Measurements from ENCODE around the gene GPER1. TPM values are rescaled to one million over a fixed set of nuclear protein-coding genes. Genes with fewer than 3 reads are reported as not detected.

GPER1 gene
- total RNA-seq, 1 experiment from 2014 or later: 4.9 TPM

DNA sequence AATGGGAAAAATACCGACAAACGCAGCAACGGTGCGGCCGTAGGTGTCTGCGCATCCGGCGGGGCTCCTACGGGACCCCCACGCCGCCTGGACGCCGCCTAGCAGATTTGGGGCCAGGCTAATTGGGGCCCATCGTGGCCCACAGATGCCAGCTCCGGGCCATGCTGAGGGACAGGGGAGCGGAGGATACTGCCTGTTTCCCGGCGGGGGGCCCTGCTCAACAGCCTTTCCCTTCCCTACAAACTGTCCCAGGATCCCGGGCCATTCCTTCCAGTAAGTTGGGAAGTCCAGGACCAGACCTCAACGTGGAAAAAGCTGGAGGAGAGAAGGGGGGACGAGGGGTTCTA is 21.7 kb upstream of the GPER1 start:
- H3K9me3 ChIP-seq (ENCODE audit: low read length): no peaks in the 10 kb centered on the region
- no peak overlapping the region for H3K27ac ChIP-seq (ENCODE audit: low read length)
- no peaks in the 10 kb centered on the region for H3K79me2 ChIP-seq (ENCODE audit: low read length)
- CTCF ChIA-PET: interaction anchor here (3.0 kb wide), 1 partner anchor 72 kb away, joined by 31 read pairs; no protein-coding TSS in a partner anchor
- BruUV-seq (replicated peaks): no TSS peak
- H3K27me3 ChIP-seq (ENCODE audit: low read length): no peaks in the 10 kb centered on the region
- no peaks in the 10 kb centered on the region for H3K4me1 ChIP-seq (ENCODE audit: insufficient read depth, low read length)
- no peak overlapping the region for H3K4me3 ChIP-seq (ENCODE audit: low read length)
- DNase-seq (no peak), ATAC-seq (peak; percentile 18; the same call in 1 of the 2 replicates)
- no peaks in the 10 kb centered on the region for H3K36me3 ChIP-seq (ENCODE audit: low read depth, low read length)
- H3K9ac ChIP-seq (ENCODE audit: low read length): no peak overlapping the region
- intact Hi-C loops (cut with micrococcal nuclease): no loop called here
- POLR2A ChIA-PET (ENCODE audit: unreplicated experiment): no interaction called here
- TF ChIP-seq EZH2 (IDR thresholded peaks at IDR 0.05; ENCODE audit: low read length, unreplicated experiment) (no peak), EZH2phosphoT487 (IDR thresholded peaks at IDR 0.05; ENCODE audit: borderline replicate concordance, low read length) (no peak)
- TF ChIP-seq, protein P1, sequence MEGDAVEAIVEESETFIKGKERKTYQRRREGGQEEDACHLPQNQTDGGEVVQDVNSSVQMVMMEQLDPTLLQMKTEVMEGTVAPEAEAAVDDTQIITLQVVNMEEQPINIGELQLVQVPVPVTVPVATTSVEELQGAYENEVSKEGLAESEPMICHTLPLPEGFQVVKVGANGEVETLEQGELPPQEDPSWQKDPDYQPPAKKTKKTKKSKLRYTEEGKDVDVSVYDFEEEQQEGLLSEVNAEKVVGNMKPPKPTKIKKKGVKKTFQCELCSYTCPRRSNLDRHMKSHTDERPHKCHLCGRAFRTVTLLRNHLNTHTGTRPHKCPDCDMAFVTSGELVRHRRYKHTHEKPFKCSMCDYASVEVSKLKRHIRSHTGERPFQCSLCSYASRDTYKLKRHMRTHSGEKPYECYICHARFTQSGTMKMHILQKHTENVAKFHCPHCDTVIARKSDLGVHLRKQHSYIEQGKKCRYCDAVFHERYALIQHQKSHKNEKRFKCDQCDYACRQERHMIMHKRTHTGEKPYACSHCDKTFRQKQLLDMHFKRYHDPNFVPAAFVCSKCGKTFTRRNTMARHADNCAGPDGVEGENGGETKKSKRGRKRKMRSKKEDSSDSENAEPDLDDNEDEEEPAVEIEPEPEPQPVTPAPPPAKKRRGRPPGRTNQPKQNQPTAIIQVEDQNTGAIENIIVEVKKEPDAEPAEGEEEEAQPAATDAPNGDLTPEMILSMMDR (conservative IDR thresholded peaks at IDR 0.05; ENCODE audit: low read depth, low read length): no peak
- no peak overlapping the region for H2AFZ ChIP-seq (ENCODE audit: low read length)
- H3K9me2 ChIP-seq (replicated peaks; ENCODE audit: low read length): no peaks in the 10 kb centered on the region
- H3F3A ChIP-seq (ENCODE audit: low read length, unreplicated experiment): peaks cover 3% of the 10 kb centered on the region
- no peak overlapping the region for H3K4me2 ChIP-seq (ENCODE audit: low read length)
- no peaks in the 10 kb centered on the region for H4K20me1 ChIP-seq (ENCODE audit: low read length)

DNA sequence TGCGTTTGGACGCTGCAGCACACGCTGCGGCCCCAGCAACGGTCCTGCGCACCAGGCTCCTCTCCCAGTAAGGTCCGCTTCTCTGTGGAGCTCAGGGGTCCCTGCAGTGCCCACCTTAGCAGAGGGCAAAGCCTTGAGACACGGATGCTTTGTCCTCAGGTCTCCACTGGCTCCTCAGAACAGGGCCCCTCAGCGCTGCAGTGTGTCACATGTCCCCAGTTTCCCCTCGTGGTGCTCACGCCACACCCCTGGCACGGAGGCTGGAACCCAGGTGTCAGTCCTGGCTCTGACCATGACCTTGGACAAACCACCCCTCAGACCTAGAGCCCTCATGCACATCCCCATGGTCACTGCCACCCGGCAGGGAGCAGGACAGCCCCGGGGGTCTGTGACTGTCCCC is 19.9 kb upstream of the GPER1 start:
- peaks cover 3% of the 10 kb centered on the region for H3F3A ChIP-seq (ENCODE audit: low read length, unreplicated experiment)
- TF ChIP-seq EZH2 (IDR thresholded peaks at IDR 0.05; ENCODE audit: low read length, unreplicated experiment): no peak
- TF ChIP-seq, protein P1 (conservative IDR thresholded peaks at IDR 0.05; ENCODE audit: low read depth, low read length): no peak
- no peak for DNase-seq
- no peaks in the 10 kb centered on the region for H3K9me3 ChIP-seq (ENCODE audit: low read length)
- intact Hi-C loops (cut with micrococcal nuclease): no loop called here
- H3K79me2 ChIP-seq (ENCODE audit: low read length): no peaks in the 10 kb centered on the region
- H4K20me1 ChIP-seq (ENCODE audit: low read length): no peaks in the 10 kb centered on the region
- POLR2A ChIA-PET (ENCODE audit: unreplicated experiment): no interaction called here
- H3K4me3 ChIP-seq (ENCODE audit: low read length): no peak overlapping the region
- ATAC-seq: no peak
- BruUV-seq (replicated peaks): no TSS peak
- H3K4me2 ChIP-seq (ENCODE audit: low read length): no peak overlapping the region
- H3K27me3 ChIP-seq (ENCODE audit: low read length): no peaks in the 10 kb centered on the region
- H3K9me2 ChIP-seq (replicated peaks; ENCODE audit: low read length): no peaks in the 10 kb centered on the region
- no peak overlapping the region for H3K27ac ChIP-seq (ENCODE audit: low read length)
- no peak overlapping the region for H3K9ac ChIP-seq (ENCODE audit: low read length)
- H2AFZ ChIP-seq (ENCODE audit: low read length): no peak overlapping the region
- H3K36me3 ChIP-seq (ENCODE audit: low read depth, low read length): no peaks in the 10 kb centered on the region
- CTCF ChIA-PET: no interaction called here
- H3K4me1 ChIP-seq (ENCODE audit: insufficient read depth, low read length): no peaks in the 10 kb centered on the region

DNA sequence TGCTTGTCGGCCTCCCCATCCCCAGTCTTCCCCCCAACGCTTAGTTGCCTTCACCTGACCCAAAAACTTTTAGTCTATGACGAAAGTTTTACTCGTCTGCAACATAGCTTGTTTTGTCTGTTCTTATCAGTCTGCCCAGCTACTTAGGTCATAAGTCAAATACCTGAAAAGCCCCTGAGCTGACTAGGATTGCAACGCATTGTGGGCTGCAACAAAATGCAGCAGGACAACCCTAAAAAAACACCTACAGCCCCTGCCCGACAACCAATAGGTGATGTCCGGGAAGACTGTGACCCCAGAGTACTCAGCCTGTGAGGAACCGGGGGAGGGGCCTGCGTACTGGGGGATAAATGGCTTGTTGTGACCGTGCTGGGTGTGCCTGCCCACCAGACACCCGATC is 19.3 kb upstream of the GPER1 start:
- CTCF ChIA-PET: no interaction called here

More for the DNA sequence above, 19.3 kb upstream of the GPER1 start:
- Histone ChIP-seq H3K79me2 (ENCODE audit: low read length) (no peaks in the 10 kb centered on the region), H3K9me2 (replicated peaks; ENCODE audit: low read length) (no peaks in the 10 kb centered on the region), H3K9me3 (ENCODE audit: low read length) (no peaks in the 10 kb centered on the region), H3K4me3 (ENCODE audit: low read length) (no peak overlapping the region), H3K4me1 (ENCODE audit: insufficient read depth, low read length) (no peaks in the 10 kb centered on the region), H3K9ac (ENCODE audit: low read length) (no peak overlapping the region), H3K4me2 (ENCODE audit: low read length) (no peak overlapping the region), H4K20me1 (ENCODE audit: low read length) (no peaks in the 10 kb centered on the region), H3K36me3 (ENCODE audit: low read depth, low read length) (no peaks in the 10 kb centered on the region), H3F3A (ENCODE audit: low read length, unreplicated experiment) (peaks cover 3% of the 10 kb centered on the region), H2AFZ (ENCODE audit: low read length) (no peak overlapping the region), H3K27ac (ENCODE audit: low read length) (no peak overlapping the region), H3K27me3 (ENCODE audit: low read length) (no peaks in the 10 kb centered on the region)
- TF ChIP-seq EZH2phosphoT487 (IDR thresholded peaks at IDR 0.05; ENCODE audit: borderline replicate concordance, low read length) (no peak), EZH2 (IDR thresholded peaks at IDR 0.05; ENCODE audit: low read length, unreplicated experiment) (no peak)
- TF ChIP-seq, protein P1 (conservative IDR thresholded peaks at IDR 0.05; ENCODE audit: low read depth, low read length): no peak
- BruUV-seq (replicated peaks): no TSS peak
- DNase-seq (no peak), ATAC-seq (no peak)
- intact Hi-C loops (cut with micrococcal nuclease): no loop called here
- POLR2A ChIA-PET (ENCODE audit: unreplicated experiment): no interaction called here

All from PC-3 (cell line).